Activated T-helper 1 cell treated with anti-CD3 and anti-CD28 coated beads, Interleukin-12 subunit alpha, Interleukin-12 subunit beta, Interleukin-2, Interleukin-4 antibody, amounts not matched to agents 30 ng/mL and 10 ng/mL and 1 ng/mL, durations not matched to agents 14 hours and 24 hours and 36 hours (primary cell): ENCODE data around the gene MT1H. TPM values are rescaled to one million over a fixed set of nuclear protein-coding genes. Genes with fewer than 3 reads are reported as not detected.
A peak's percentile ranks its signal among the peaks of the same experiment; 100 is the strongest.

Experiments used
- DNase-seq: peaks from one replicate; pipeline ENCODE4 v3.0.0; 2021; ENCODE audit warnings: low spot score
- H3K27ac Mint-ChIP-seq: one replicate; pipeline ENCODE4 v1.8.0; 2021; ENCODE audit warnings: mild to moderate bottlenecking, mixed read lengths
- H3K27me3 Mint-ChIP-seq: one replicate; pipeline ENCODE4 v1.8.0; 2022; ENCODE audit warnings: mild to moderate bottlenecking, moderate library complexity, mixed read lengths; ENCODE audit not compliant: insufficient read depth
- H3K36me3 Mint-ChIP-seq: one replicate; pipeline ENCODE4 v1.8.0; 2021; ENCODE audit warnings: low read depth, mixed read lengths
- H3K4me1 Mint-ChIP-seq: one replicate; pipeline ENCODE4 v1.8.0; 2021; ENCODE audit warnings: low read depth, mixed read lengths
- H3K4me3 Mint-ChIP-seq: one replicate; pipeline ENCODE4 v1.8.0; 2021; ENCODE audit warnings: mild to moderate bottlenecking, moderate library complexity, mixed read lengths
- H3K9me3 Mint-ChIP-seq: one replicate; pipeline ENCODE4 v1.8.0; 2021; ENCODE audit warnings: mixed read lengths
- intact Hi-C: fragments of 100-400 bp; cut with micrococcal nuclease; formaldehyde crosslinking; loops from one replicate; pipeline ENCODE4 v1.15.1; 2024
- total RNA-seq: library from RNA; stranded (reverse); gene quantifications from 2 replicates; pipeline ENCODE4 v1.2.3, GENCODE V29; 2022

Gene MT1H
- total RNA-seq, 1 donor from 2014 or later, result 1.4 TPM

DNA sequence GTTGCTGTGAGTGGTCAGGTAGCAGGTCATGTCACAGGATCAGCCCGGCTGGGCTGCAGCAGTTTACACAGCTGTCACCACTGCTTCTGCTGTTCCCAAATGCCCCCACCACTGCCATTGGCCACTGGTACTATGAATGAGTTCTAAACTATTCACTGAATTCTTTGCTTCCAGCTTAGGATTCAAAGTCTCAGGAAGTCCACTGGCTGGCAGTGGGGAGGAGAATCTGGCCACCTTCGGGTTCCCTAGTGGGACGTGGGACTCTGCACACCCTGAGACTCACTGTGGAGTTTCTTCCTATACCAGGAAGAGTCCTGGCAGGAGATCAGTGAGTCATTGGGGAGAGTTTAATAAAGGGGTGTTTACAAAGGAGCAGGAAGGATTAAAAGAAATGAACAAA is 19.6 kb downstream of the MT1H start:
- peaks cover 7% of the 10 kb centered on the region for H3K27me3 Mint-ChIP-seq
- H3K4me1 Mint-ChIP-seq, result peaks cover 4% of the 10 kb centered on the region
- DNase-seq, result no peak
- no peak overlapping the region for H3K4me3 Mint-ChIP-seq
- peaks cover 3% of the 10 kb centered on the region for H3K9me3 Mint-ChIP-seq
- intact Hi-C loops, result no loop called here
- H3K36me3 Mint-ChIP-seq, result peaks cover 7% of the 10 kb centered on the region
- H3K27ac Mint-ChIP-seq, result no peak overlapping the region

DNA sequence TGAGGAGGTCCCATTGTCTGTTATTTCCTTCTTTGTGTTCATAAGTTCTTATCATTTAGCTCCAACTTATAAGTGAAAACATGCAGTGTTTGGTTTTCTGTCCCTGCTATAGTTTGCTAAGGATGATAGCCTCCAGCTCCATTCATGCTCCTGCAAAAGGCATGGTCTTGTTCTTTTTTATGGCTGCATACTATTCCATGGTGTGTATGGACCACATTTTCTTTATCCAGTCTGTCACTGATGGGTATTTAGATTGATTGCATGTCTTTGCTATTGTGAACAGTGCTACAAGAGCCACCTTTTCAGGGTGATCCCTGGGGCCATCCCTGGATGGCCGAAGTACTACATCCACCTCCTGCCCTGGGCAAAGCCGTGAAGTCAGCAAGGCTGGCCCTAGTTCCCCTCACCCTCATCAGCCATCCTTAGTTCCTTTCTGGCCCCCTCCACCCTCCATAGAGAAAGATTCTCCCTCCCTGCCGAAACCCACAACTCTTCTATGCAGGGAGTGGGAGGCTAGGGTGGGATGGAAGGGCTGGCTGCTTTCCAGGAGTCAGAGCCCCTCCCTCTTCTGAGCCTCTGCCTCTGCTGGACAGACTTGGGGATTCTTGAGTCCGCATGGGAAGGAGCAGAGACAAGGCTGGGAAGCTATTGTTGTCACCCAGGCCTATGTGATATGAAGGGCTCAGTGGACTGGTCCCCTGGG is 21.0 kb downstream of the MT1H start:
- no peak overlapping the region for H3K4me3 Mint-ChIP-seq
- no peak overlapping the region for H3K27ac Mint-ChIP-seq
- peaks cover 7% of the 10 kb centered on the region for H3K27me3 Mint-ChIP-seq
- H3K4me1 Mint-ChIP-seq, result no peaks in the 10 kb centered on the region
- H3K36me3 Mint-ChIP-seq, result peaks cover 3% of the 10 kb centered on the region
- no peak for DNase-seq
- intact Hi-C loops, result no loop called here
- H3K9me3 Mint-ChIP-seq, result peaks cover 3% of the 10 kb centered on the region

DNA sequence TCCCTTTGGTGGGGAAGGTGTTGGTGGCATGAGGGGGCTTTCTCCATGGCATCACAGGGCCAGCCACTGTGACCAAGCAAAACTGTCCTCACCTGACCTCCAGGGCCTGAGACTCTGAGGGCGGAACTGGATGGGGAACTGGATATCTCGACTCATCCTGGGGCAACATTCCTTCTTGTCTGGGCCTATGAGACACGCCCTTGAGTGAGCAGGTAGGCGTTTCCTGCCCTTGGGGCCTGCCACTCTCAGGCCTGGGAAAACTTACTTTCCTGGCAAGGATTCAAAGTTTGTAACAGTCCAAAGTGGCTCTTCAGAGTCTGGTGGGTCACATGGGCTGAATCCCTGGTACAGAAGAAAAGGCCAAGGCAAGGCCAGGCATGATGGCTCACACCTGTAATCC is 22.3 kb downstream of the MT1H start:
- H3K4me3 Mint-ChIP-seq, result no peak overlapping the region
- H3K27ac Mint-ChIP-seq, result no peak overlapping the region
- intact Hi-C loops, result no loop called here
- H3K36me3 Mint-ChIP-seq, result no peaks in the 10 kb centered on the region
- peaks cover 7% of the 10 kb centered on the region for H3K27me3 Mint-ChIP-seq
- no peaks in the 10 kb centered on the region for H3K4me1 Mint-ChIP-seq
- no peaks in the 10 kb centered on the region for H3K9me3 Mint-ChIP-seq
- DNase-seq, result no peak

DNA sequence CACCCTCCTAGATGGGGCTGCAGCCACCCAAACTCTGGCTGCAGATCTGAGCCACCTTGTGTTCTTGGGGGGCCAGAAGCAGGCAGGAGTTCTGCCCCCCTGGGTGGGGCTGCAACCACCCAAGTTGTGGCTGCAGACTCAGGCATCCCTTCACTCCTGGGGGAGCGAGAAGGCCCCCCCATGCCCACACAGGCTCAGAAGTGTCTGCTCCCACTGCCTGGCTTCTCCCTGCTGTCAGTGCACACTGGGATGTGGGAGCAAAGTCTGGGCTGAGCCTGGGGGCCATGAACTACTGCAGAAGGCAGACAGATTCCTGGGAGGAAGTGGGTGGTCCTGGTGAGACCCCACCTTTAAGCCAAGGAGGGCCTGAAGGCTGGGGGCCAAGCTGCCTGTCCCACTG is 25.6 kb downstream of the MT1H start:
- Mint-ChIP-seq H3K4me3 (no peak overlapping the region), H3K27me3 (peaks cover 13% of the 10 kb centered on the region), H3K9me3 (no peaks in the 10 kb centered on the region), H3K27ac (no peak overlapping the region), H3K36me3 (no peaks in the 10 kb centered on the region), H3K4me1 (no peaks in the 10 kb centered on the region)
- intact Hi-C loops, result no loop called here
- no peak for DNase-seq

DNA sequence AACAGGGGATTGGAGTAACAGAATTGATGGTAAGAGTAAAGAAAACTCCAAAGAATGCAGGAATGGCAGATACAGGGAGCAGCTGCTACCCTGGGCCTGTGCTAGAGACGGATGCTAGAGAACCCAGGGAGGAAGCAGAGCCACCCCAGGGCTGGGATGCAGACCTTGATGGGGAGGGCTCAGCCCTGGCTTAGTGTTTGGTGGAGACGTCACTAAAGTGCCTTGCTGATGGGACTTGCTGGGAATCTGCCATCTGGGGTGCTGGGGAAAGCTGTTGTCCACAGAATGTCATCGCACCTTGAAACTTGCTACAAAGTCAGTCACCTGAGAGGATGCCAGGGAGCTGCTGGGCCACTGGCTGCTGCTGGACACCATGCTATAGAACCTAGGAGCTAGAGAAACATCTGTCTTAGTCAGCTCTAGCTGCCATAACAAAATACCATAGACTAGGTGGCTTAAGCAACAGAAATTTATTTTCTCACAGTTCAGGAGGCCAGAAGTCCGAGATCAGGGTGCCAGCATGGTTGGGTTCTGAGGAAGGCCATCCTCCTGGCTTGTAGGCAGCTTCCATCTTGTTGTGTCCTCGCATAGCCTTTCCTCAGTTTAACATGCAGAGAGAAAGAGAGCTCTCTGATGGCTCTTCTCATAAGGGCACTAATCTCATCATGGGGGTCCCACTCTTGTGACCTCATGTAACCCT is 28.0 kb downstream of the MT1H start:
- intact Hi-C loops, result no loop called here

GRCh38 chr16:56700195-56700594 is 30.6 kb downstream of the MT1H start:
- Mint-ChIP-seq H3K9me3 (no peaks in the 10 kb centered on the region), H3K4me1 (peaks cover 11% of the 10 kb centered on the region), H3K4me3 (no peak overlapping the region), H3K27me3 (peaks cover 13% of the 10 kb centered on the region), H3K27ac (no peak overlapping the region), H3K36me3 (no peaks in the 10 kb centered on the region)
- DNase-seq, result no peak
- intact Hi-C loops, result loop anchor here (10.0 kb wide), 1 partner anchor 755 kb away; no protein-coding TSS in a partner anchor

More for the DNA sequence above, 28.0 kb downstream of the MT1H start:
- Mint-ChIP-seq H3K36me3 (no peaks in the 10 kb centered on the region), H3K9me3 (no peaks in the 10 kb centered on the region), H3K27me3 (peaks cover 13% of the 10 kb centered on the region), H3K4me3 (no peak overlapping the region), H3K27ac (no peak overlapping the region), H3K4me1 (peaks cover 11% of the 10 kb centered on the region)
- DNase-seq, result no peak

GRCh38 chr16:56700631-56701030 is 31.0 kb downstream of the MT1H start:
- Mint-ChIP-seq H3K27me3 (peaks cover 13% of the 10 kb centered on the region), H3K27ac (no peak overlapping the region), H3K4me3 (no peak overlapping the region), H3K4me1 (peaks cover 11% of the 10 kb centered on the region), H3K9me3 (no peaks in the 10 kb centered on the region), H3K36me3 (no peaks in the 10 kb centered on the region)
- DNase-seq, result no peak
- intact Hi-C loops, result loop anchor here (10.0 kb wide), 1 partner anchor 756 kb away; no protein-coding TSS in a partner anchor

- H3K4me1 Mint-ChIP-seq, result peaks cover 11% of the 10 kb centered on the region
- no peak for DNase-seq
- no peaks in the 10 kb centered on the region for H3K9me3 Mint-ChIP-seq
- intact Hi-C loops, result loop anchor here (10.0 kb wide), 1 partner anchor 757 kb away; no protein-coding TSS in a partner anchor
- H3K27me3 Mint-ChIP-seq, result peaks cover 13% of the 10 kb centered on the region
- no peak overlapping the region for H3K27ac Mint-ChIP-seq
- no peak overlapping the region for H3K4me3 Mint-ChIP-seq
- no peaks in the 10 kb centered on the region for H3K36me3 Mint-ChIP-seq
These were observed 31.9 kb downstream of the MT1H start for GRCh38 chr16:56701534-56701933.

- H3K4me3 Mint-ChIP-seq, result no peak overlapping the region
- no peaks in the 10 kb centered on the region for H3K36me3 Mint-ChIP-seq
- intact Hi-C loops, result loop anchor here (1.0 to 10.0 kb wide), 10 partner anchors 21 to 758 kb away; partner anchors contain the start of genes MT1X, MT2A and NUP93
- no peak for DNase-seq
- H3K27ac Mint-ChIP-seq, result no peak overlapping the region
- peaks cover 11% of the 10 kb centered on the region for H3K27me3 Mint-ChIP-seq
- no peaks in the 10 kb centered on the region for H3K9me3 Mint-ChIP-seq
- peaks cover 11% of the 10 kb centered on the region for H3K4me1 Mint-ChIP-seq
These were observed 33.2 kb downstream of the MT1H start for GRCh38 chr16:56702836-56703235.

DNA sequence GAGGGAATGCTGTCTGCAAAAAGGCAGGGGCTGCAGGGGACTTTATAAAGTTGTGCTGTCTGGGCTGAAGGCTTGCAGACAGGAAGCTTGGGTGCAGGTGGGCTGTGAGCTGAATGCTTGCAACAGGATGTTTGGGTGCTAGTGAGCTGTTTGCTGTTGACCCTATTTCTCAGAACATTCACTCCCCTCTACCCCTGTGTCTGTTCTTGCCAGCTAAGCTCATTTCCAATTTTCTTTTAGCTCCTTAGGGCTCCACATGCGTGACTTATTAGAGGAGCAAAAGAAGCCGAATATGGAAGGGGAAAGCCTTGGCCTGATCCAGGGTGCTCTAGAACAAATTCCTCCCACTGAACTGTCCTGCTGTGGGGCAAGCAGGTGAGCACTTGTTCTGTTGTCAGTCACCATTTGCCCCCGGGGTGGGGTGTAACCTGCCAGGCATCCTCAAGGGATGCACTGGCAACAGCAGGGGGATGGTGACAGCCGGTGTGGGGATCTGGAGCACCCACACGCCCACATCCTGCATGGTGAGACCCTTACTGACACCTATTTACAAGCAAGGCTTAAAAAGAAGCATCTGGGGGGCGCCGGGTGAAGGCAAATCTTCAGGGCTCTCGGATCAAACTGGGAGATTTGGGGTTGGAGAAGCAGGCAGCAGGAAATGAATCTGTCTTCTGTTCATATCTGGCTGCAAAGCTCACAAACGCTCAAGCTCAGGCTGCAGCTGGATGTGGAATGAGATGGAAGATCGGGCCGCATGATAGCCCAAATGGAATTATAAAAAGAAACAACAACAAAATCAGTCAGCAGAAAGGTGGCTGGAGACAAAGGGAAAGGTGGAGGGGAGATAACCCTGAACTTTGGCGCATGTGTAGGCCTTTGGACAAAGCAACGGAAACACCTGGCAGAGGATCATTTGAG is 39.2 kb downstream of the MT1H start:
- intact Hi-C loops, result loop anchor here (10.0 kb wide), 1 partner anchor 764 kb away; no protein-coding TSS in a partner anchor
- Mint-ChIP-seq H3K4me3 (peak overlapping the region; percentile 71), H3K27ac (peak overlapping the region; percentile 6)

GRCh38 chr16:56709443-56710040 is 39.9 kb downstream of the MT1H start:
- intact Hi-C loops, result loop anchor here (10.0 kb wide), 1 partner anchor 765 kb away; no protein-coding TSS in a partner anchor
- no peak for DNase-seq
- Mint-ChIP-seq H3K36me3 (no peaks in the 10 kb centered on the region), H3K9me3 (no peaks in the 10 kb centered on the region), H3K4me1 (peaks cover 26% of the 10 kb centered on the region), H3K4me3 (peak overlapping the region; percentile 71), H3K27ac (peak overlapping the region; percentile 27), H3K27me3 (no peaks in the 10 kb centered on the region)

More for the DNA sequence above, 39.2 kb downstream of the MT1H start:
- no peak for DNase-seq
- Mint-ChIP-seq H3K9me3 (no peaks in the 10 kb centered on the region), H3K4me1 (peaks cover 26% of the 10 kb centered on the region), H3K36me3 (no peaks in the 10 kb centered on the region), H3K27me3 (no peaks in the 10 kb centered on the region)

DNA sequence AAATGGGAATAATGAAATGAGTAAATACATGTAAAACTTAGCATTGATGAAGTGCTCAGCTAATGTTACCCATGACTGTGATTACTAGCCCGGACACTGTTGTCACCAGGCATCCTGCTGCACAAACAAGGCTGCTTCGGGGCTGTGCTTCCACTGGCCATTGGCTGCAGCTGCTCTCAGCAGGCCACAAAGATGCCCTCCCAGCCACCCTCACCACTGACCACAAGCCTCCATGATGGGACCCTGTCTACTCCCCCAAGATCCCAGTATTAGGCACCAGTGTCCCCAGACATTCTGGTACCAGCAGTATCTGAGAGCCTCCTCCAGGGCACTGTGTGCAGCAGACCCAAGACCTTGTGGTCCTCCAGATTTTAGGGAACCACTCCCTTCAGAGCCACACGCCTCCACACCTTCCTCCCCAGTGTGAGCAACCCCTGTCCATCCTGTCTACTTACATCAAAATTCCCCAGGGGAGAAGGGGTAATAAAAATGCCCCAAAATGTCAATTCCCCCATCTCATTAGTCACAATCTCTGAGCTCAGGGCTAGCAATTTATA is 40.6 kb downstream of the MT1H start:
- DNase-seq, result no peak
- Mint-ChIP-seq H3K9me3 (no peaks in the 10 kb centered on the region), H3K27ac (no peak overlapping the region), H3K27me3 (no peaks in the 10 kb centered on the region), H3K4me1 (peaks cover 26% of the 10 kb centered on the region), H3K36me3 (no peaks in the 10 kb centered on the region), H3K4me3 (peak overlapping the region; percentile 22)
- intact Hi-C loops, result no loop called here
